Stimulated activated CD4-positive, alpha-beta T cell treated with anti-CD3 and anti-CD28 coated beads, Interleukin-2, amount 100 ng/mL, for 48 hours (primary cell): ENCODE data around the gene ZNF296.

ENCODE experiments used
- DNase-seq, 2 donors: peaks; one replicate each; pipeline ENCODE4 v3.0.0-alpha.2; 2020

ZNF296 gene

GRCh38 chr19:45103156-45103507 is 26.9 kb upstream of the ZNF296 start:
- DNase-seq, result no peak

- DNase-seq, result no peak
Measured at GRCh38 chr19:45102481-45102880, 26.2 kb upstream of the ZNF296 start.

GRCh38 chr19:45101806-45102205 is 25.5 kb upstream of the ZNF296 start:
- DNase-seq, result no peak

GRCh38 chr19:45100846-45101252 is 24.6 kb upstream of the ZNF296 start:
- no peak for DNase-seq

- DNase-seq, result no peak
Measured at GRCh38 chr19:45100201-45100600, 23.9 kb upstream of the ZNF296 start.

- no peak for DNase-seq
Measured at GRCh38 chr19:45099467-45100191, 23.4 kb upstream of the ZNF296 start.

- DNase-seq, result no peak
Measured at GRCh38 chr19:45098521-45099466, 22.5 kb upstream of the ZNF296 start.

GRCh38 chr19:45097776-45098520 is 21.7 kb upstream of the ZNF296 start:
- DNase-seq, result no peak

- DNase-seq, result no peak
Measured at GRCh38 chr19:45097450-45097775, 21.1 kb upstream of the ZNF296 start.

GRCh38 chr19:45096700-45097099 is 20.4 kb upstream of the ZNF296 start:
- no peak for DNase-seq

GRCh38 chr19:45095496-45096413 is 19.5 kb upstream of the ZNF296 start:
- DNase-seq, result no peak

- DNase-seq, result no peak
Measured at GRCh38 chr19:45094707-45095106, 18.4 kb upstream of the ZNF296 start.

- no peak for DNase-seq
Measured at GRCh38 chr19:45094137-45094536, 17.9 kb upstream of the ZNF296 start.

- peak; percentile 84 to 87 for DNase-seq
Measured at GRCh38 chr19:45092747-45093678, 16.7 kb upstream of the ZNF296 start, which contains the start of gene PPP1R37. PPP1R37 (plus strand) TSS chr19:45093179; CDS start chr19:45093326, 147 bp downstream.

- peak; percentile 93 to 98 for DNase-seq
Measured at GRCh38 chr19:45091031-45091923, 15.0 kb upstream of the ZNF296 start.

GRCh38 chr19:45090606-45091005 is 14.3 kb upstream of the ZNF296 start:
- no peak for DNase-seq

GRCh38 chr19:45090034-45090433 is 13.8 kb upstream of the ZNF296 start:
- no peak for DNase-seq

GRCh38 chr19:45087531-45087930 is 11.3 kb upstream of the ZNF296 start:
- DNase-seq, result no peak

GRCh38 chr19:45086480-45086879 is 10.2 kb upstream of the ZNF296 start:
- no peak for DNase-seq

- no peak for DNase-seq
Measured at GRCh38 chr19:45082170-45082569, 5.9 kb upstream of the ZNF296 start.
